Calu3 (cell line): ENCODE results near the gene CEACAM3. TPM values are rescaled to one million over a fixed set of nuclear protein-coding genes. Genes with fewer than 3 reads are reported as not detected.

Source experiments
- BruUV-seq: library from RNA; stranded (reverse); fragments of 400-500 nt; replicated peaks from 2 replicates; lab custom pipeline; 2021; lab: Mats Ljungman, UMichigan
- CTCF ChIA-PET: fragments of 300-600 bp; sonication (Branson Sonifier 250); formaldehyde crosslinking; loops from one replicate; lab custom pipeline; 2022; ENCODE audit warnings: antibody characterized with exemption; lab: Charles Lee
- DNase-seq: peaks from one replicate; pipeline ENCODE4 v3.0.0; 2022
- H3K27ac Mint-ChIP-seq: one replicate; pipeline ENCODE4 v1.8.0; 2022; ENCODE audit warnings: mixed read lengths; ENCODE audit not compliant: unreplicated experiment
- H3K27me3 Mint-ChIP-seq: one replicate; pipeline ENCODE4 v1.8.0; 2022; ENCODE audit warnings: mixed read lengths; ENCODE audit not compliant: unreplicated experiment
- H3K36me3 Mint-ChIP-seq: one replicate; pipeline ENCODE4 v1.8.0; 2022; ENCODE audit warnings: mild to moderate bottlenecking, moderate library complexity, mixed read lengths; ENCODE audit not compliant: insufficient read depth, unreplicated experiment
- H3K4me1 Mint-ChIP-seq: one replicate; pipeline ENCODE4 v1.8.0; 2022; ENCODE audit warnings: mild to moderate bottlenecking, low read depth, mixed read lengths; ENCODE audit not compliant: unreplicated experiment
- H3K4me3 Mint-ChIP-seq: one replicate; pipeline ENCODE4 v1.8.0; 2022; ENCODE audit warnings: mild to moderate bottlenecking, low read depth, moderate library complexity, mixed read lengths; ENCODE audit not compliant: unreplicated experiment
- H3K9me3 Mint-ChIP-seq: one replicate; pipeline ENCODE4 v1.8.0; 2022; ENCODE audit warnings: low read depth, mixed read lengths; ENCODE audit not compliant: unreplicated experiment
- CTCF ChIP-seq: fragments of 200-600 bp; IDR thresholded peaks from one replicate; pipeline ENCODE4 v1.8.0; 2022; ENCODE audit warnings: antibody characterized with exemption; ENCODE audit not compliant: unreplicated experiment
- intact Hi-C: fragments of 100-400 bp; cut with micrococcal nuclease; formaldehyde crosslinking; loops from one replicate; pipeline ENCODE4 v1.10.0; 2022; ENCODE audit not compliant: unreplicated experiment
- total RNA-seq: library from RNA; stranded (reverse); gene quantifications from 2 replicates; pipeline ENCODE4 v1.2.3, GENCODE V29; 2022

CEACAM3 gene
- total RNA-seq, 1 experiment from 2014 or later, result not detected

- Mint-ChIP-seq H3K27me3 (peaks cover 52% of the 10 kb centered on the region), H3K4me1 (peaks cover 11% of the 10 kb centered on the region), H3K9me3 (no peaks in the 10 kb centered on the region), H3K4me3 (no peak overlapping the region), H3K36me3 (no peaks in the 10 kb centered on the region), H3K27ac (no peak overlapping the region)
- TF ChIP-seq CTCF, result no peak
- DNase-seq, result no peak
- intact Hi-C loops, result no loop called here
- CTCF ChIA-PET, result interaction anchor here (1.6 kb wide), 1 partner anchor 20 kb away, joined by 4 read pairs; no protein-coding TSS in a partner anchor
- BruUV-seq, result no TSS peak
Measured at GRCh38 chr19:41801031-41801430, 4.6 kb downstream of the CEACAM3 start.

GRCh38 chr19:41801792-41802211 lies 5.4 kb downstream of the CEACAM3 start:
- no peaks in the 10 kb centered on the region for H3K36me3 Mint-ChIP-seq
- BruUV-seq, result no TSS peak
- H3K4me3 Mint-ChIP-seq, result no peak overlapping the region
- TF ChIP-seq CTCF, result no peak
- CTCF ChIA-PET, result interaction anchor here (0.5 to 1.9 kb wide), 3 partner anchors 9 to 19 kb away, joined by 4 to 5 read pairs (median 4); no protein-coding TSS in a partner anchor
- H3K27ac Mint-ChIP-seq, result no peak overlapping the region
- no peaks in the 10 kb centered on the region for H3K9me3 Mint-ChIP-seq
- peaks cover 11% of the 10 kb centered on the region for H3K4me1 Mint-ChIP-seq
- no peak for DNase-seq
- peaks cover 52% of the 10 kb centered on the region for H3K27me3 Mint-ChIP-seq
- intact Hi-C loops, result no loop called here

- H3K27ac Mint-ChIP-seq, result no peak overlapping the region
- peaks cover 11% of the 10 kb centered on the region for H3K4me1 Mint-ChIP-seq
- CTCF ChIA-PET, result interaction anchor here (0.6 to 1.9 kb wide), 3 partner anchors 10 to 32 kb away, joined by 4 to 5 read pairs (median 5); no protein-coding TSS in a partner anchor
- peaks cover 54% of the 10 kb centered on the region for H3K27me3 Mint-ChIP-seq
- no peak for DNase-seq
- H3K36me3 Mint-ChIP-seq, result no peaks in the 10 kb centered on the region
- BruUV-seq, result no TSS peak
- no peaks in the 10 kb centered on the region for H3K9me3 Mint-ChIP-seq
- no peak for TF ChIP-seq CTCF
- intact Hi-C loops, result no loop called here
- no peak overlapping the region for H3K4me3 Mint-ChIP-seq
Measured at GRCh38 chr19:41802770-41803169, 6.4 kb downstream of the CEACAM3 start.

GRCh38 chr19:41804336-41804735 lies 7.9 kb downstream of the CEACAM3 start:
- no peak overlapping the region for H3K27ac Mint-ChIP-seq
- CTCF ChIA-PET, result interaction anchor here (0.8 to 1.2 kb wide), 2 partner anchors 11 to 12 kb away, joined by 3 to 4 read pairs; no protein-coding TSS in a partner anchor
- H3K36me3 Mint-ChIP-seq, result no peaks in the 10 kb centered on the region
- intact Hi-C loops, result no loop called here
- DNase-seq, result no peak
- no peak for TF ChIP-seq CTCF
- H3K4me1 Mint-ChIP-seq, result peaks cover 5% of the 10 kb centered on the region
- no peak overlapping the region for H3K4me3 Mint-ChIP-seq
- H3K27me3 Mint-ChIP-seq, result peaks cover 70% of the 10 kb centered on the region
- no peaks in the 10 kb centered on the region for H3K9me3 Mint-ChIP-seq
- no TSS peak for BruUV-seq
